ENCODE data around the gene LGALS16.

DNA sequence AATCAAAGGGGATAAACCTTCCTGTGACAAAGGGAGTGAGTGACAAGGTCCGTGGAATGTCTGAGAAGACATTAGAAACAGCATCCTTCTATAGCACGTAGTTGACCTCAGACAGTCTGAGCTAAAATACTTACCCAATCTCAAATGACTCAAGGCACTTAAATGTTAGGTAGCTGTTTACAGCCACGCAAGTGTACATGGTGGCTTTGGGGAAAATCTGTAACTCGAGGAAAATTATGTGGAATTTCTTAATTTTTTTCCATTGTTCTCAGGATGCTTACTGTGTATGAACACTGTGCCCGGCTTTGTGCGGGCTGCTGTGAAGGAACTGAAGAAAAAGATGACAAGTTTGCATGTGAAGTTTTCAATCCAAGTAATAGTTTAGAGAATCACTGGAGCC, 48.2 kb upstream of the LGALS16 start:
- no peak for TF ChIP-seq ZNF274 (IDR thresholded peaks at IDR 0.05; ENCODE audit: low read depth, low read length)
- no peak for TF ChIP-seq YY1 (IDR thresholded peaks at IDR 0.05; ENCODE audit: insufficient read depth, insufficient read length)
- TF ChIP-seq SUZ12 (IDR thresholded peaks at IDR 0.05; ENCODE audit: extremely low read depth, insufficient read depth, insufficient read length) = no peak
